ENCODE measurements around the gene ABHD6. TPM values are rescaled to one million over a fixed set of nuclear protein-coding genes. Genes with fewer than 3 reads are reported as not detected.
"Not testable (repeated sequence)": the region's sequence is repeated elsewhere in the genome, so short reads cannot be mapped to it uniquely, and the experiment has no call there.

The ABHD6 gene
- total and polyA plus RNA-seq, 8 donors: 4.3 to 22.8 (median 8.0) TPM

GRCh38 chr3:58222161-58222724, 15.3 kb upstream of the ABHD6 start:
- H3K27ac ChIP-seq: peak overlapping the region in 1 of 5 donors; percentile 2
- intact Hi-C loops (cut with DNase I; ENCODE audit: low total_unique reads): no loop called here
- H3K36me3 ChIP-seq: no peaks in the 10 kb centered on the region
- H3K27me3 ChIP-seq: no peaks in the 10 kb centered on the region
- WGBS, 5 donors: 41 to 60% (median 44%) methylated on average over 8 of the region's 8 CpGs
- no peak overlapping the region for H3K4me3 ChIP-seq
- TF ChIP-seq EP300 (IDR thresholded peaks at IDR 0.05): no peak
- TF ChIP-seq POLR2A (IDR thresholded peaks at IDR 0.05): no peak
- peak in 1 of 3 donors; percentile 50 for TF ChIP-seq POLR2AphosphoS5 (IDR thresholded peaks at IDR 0.05)
- no peak for TF ChIP-seq CTCF (IDR thresholded peaks at IDR 0.05)
- no peaks in the 10 kb centered on the region for H3K9me3 ChIP-seq
- peak in 1 of 2 donors; percentile 32 for DNase-seq
- H3K4me1 ChIP-seq: peaks cover 4 to 18% (median 7%) of the 10 kb centered on the region in 4 donors

- WGBS, 5 donors: 94 to 98% (median 95%) methylated on average over 4 of the region's 4 CpGs
- Histone ChIP-seq H3K9me3 (no peaks in the 10 kb centered on the region), H3K4me1 (peaks cover 0 to 12% (median 0%) of the 10 kb centered on the region in 4 donors), H3K27me3 (no peaks in the 10 kb centered on the region), H3K27ac (no peak overlapping the region), H3K36me3 (no peaks in the 10 kb centered on the region), H3K4me3 (no peak overlapping the region)
- no peak for DNase-seq
- intact Hi-C loops (cut with DNase I; ENCODE audit: low total_unique reads): no loop called here
- TF ChIP-seq EP300 (IDR thresholded peaks at IDR 0.05) (no peak), POLR2A (IDR thresholded peaks at IDR 0.05) (no peak), CTCF (IDR thresholded peaks at IDR 0.05) (no peak), POLR2AphosphoS5 (IDR thresholded peaks at IDR 0.05) (no peak)
Measured at GRCh38 chr3:58223855-58224254, 13.7 kb upstream of the ABHD6 start.

GRCh38 chr3:58227933-58228332, 9.7 kb upstream of the ABHD6 start:
- H3K36me3 ChIP-seq; H3K9me3 ChIP-seq; H3K27me3 ChIP-seq; H3K4me3 ChIP-seq; H3K27ac ChIP-seq; H3K4me1 ChIP-seq; intact Hi-C loops (cut with DNase I; ENCODE audit: low total_unique reads); DNase-seq: not testable (repeated sequence)
- WGBS, 5 donors: 83 to 96% (median 89%) methylated on average over 3 of the region's 3 CpGs

- Histone ChIP-seq H3K27me3 (no peaks in the 10 kb centered on the region), H3K4me1 (no peaks in the 10 kb centered on the region), H3K36me3 (no peaks in the 10 kb centered on the region), H3K9me3 (no peaks in the 10 kb centered on the region), H3K4me3 (no peak overlapping the region), H3K27ac (no peak overlapping the region)
- WGBS, 5 donors: 0 to 54% (median 27%) methylated on average over 1 of the region's 1 CpG
- no peak for TF ChIP-seq POLR2AphosphoS5 (IDR thresholded peaks at IDR 0.05)
- no peak for TF ChIP-seq CTCF (IDR thresholded peaks at IDR 0.05)
- no peak for TF ChIP-seq POLR2A (IDR thresholded peaks at IDR 0.05)
- TF ChIP-seq EP300 (IDR thresholded peaks at IDR 0.05): no peak
- no peak for DNase-seq
- intact Hi-C loops (cut with DNase I; ENCODE audit: low total_unique reads): loop anchor here (10.0 kb wide), 1 partner anchor 64 kb away; no protein-coding TSS in a partner anchor
Measured at GRCh38 chr3:58230876-58231552, 6.6 kb upstream of the ABHD6 start.

GRCh38 chr3:58231666-58232065, 5.9 kb upstream of the ABHD6 start:
- Histone ChIP-seq H3K4me1 (peaks cover 0 to 4% (median 4%) of the 10 kb centered on the region in 4 donors), H3K36me3 (no peaks in the 10 kb centered on the region), H3K27ac (no peak overlapping the region), H3K4me3 (no peak overlapping the region), H3K9me3 (no peaks in the 10 kb centered on the region), H3K27me3 (no peaks in the 10 kb centered on the region)
- WGBS, 5 donors: 31 to 50% (median 38%) methylated on average over 2 of the region's 2 CpGs
- intact Hi-C loops (cut with DNase I; ENCODE audit: low total_unique reads): loop anchor here (10.0 kb wide), 1 partner anchor 63 kb away; no protein-coding TSS in a partner anchor
- DNase-seq: no peak
- TF ChIP-seq EP300 (IDR thresholded peaks at IDR 0.05): no peak
